ENCODE results near the gene PGRMC2.
A peak's percentile ranks its signal among the peaks of the same experiment; 100 is the strongest.

GRCh38 chr4:128281354-128281753, 6.3 kb downstream of the PGRMC2 start:
- no peak for TF ChIP-seq CTCF (tag by site-specific recombination; IDR thresholded peaks at IDR 0.05)
- TF ChIP-seq ATF2 (tag by site-specific recombination; IDR thresholded peaks at IDR 0.05; ENCODE audit: low read depth) = no peak
- TF ChIP-seq PRDM10 (tag by site-specific recombination; IDR thresholded peaks at IDR 0.05) = no peak
- TF ChIP-seq MYNN (tag by site-specific recombination; IDR thresholded peaks at IDR 0.05; ENCODE audit: borderline replicate concordance) = no peak
- no peak for TF ChIP-seq ZNF585B (tag by site-specific recombination; IDR thresholded peaks at IDR 0.05)
- TF ChIP-seq ZNF266 (tag by site-specific recombination; IDR thresholded peaks at IDR 0.05; ENCODE audit: low read depth) = no peak
- TF ChIP-seq ZNF48 (tag by site-specific recombination; IDR thresholded peaks at IDR 0.05) = no peak
- TF ChIP-seq ZNF596 (tag by site-specific recombination; IDR thresholded peaks at IDR 0.05) = no peak
- TF ChIP-seq ZNF549 (tag by site-specific recombination; IDR thresholded peaks at IDR 0.05) = no peak
- TF ChIP-seq SETDB1 (IDR thresholded peaks at IDR 0.05; ENCODE audit: insufficient read length, low read length) = no peak
- TF ChIP-seq ZNF561 (tag by site-specific recombination; IDR thresholded peaks at IDR 0.05; ENCODE audit: borderline replicate concordance) = no peak
- TF ChIP-seq ZNF521 (tag by site-specific recombination; IDR thresholded peaks at IDR 0.05) = no peak
- TF ChIP-seq ZNF558 (tag by site-specific recombination; IDR thresholded peaks at IDR 0.05) = peak; percentile 54; the same call in 1 of the 2 replicates
